NOMO-1 (cell line): ENCODE data around the gene RPL36A.

Experiments used
- DNase-seq, 2 experiments: peaks; one replicate each; lab custom pipeline; 2025; ENCODE audit not compliant: unreplicated experiment in 2 of 2; lab: John Stamatoyannopoulos, UW

Gene RPL36A

DNA sequence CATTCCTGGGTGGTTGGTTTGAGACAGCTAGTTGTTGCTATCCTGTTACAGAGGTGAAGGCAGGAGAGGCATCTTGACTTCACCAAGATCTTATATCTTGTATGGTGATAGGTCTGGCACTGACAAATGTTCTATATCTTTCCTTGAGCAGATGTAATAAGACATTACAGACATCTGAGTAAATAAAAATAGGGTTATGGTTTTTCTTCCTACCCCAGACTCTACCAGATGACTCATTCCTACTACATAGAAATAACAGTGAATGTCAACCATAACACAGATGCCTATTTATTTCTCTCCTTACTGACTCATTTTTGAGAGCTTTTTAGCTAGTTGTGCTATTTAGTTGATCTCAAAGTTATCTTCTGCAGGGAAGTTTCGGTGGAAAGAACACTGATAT, 39.1 kb downstream of the RPL36A start:
- DNase-seq: no peak

DNA sequence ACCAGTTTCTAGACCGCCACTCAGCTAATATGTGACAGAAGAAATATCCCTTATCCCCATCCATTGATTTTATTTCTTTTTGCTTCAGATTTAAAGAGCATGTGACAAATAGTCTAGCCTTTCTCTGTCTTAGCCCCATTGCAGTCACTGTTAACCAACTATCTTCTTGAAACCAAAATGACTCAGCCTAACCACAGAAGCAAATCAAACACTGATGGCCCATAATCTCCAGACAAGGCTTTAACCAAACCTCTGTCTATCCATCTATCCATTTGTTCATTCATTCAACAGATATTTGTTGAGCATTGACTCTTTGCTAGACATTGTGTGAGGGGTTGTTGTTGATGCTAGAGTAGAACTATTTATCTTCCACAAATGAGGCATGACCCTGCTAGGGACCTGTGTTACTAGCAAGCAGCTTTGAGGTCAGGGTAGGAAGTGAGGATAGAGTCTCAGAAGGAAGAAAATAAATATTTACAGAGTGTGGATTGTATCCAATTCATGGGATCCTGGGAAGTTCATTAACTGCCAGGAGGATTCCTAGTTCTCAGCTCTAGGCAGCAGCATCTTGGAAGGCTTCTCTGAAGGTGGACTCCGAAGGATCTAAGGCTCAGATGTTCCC, 39.8 kb downstream of the RPL36A start:
- DNase-seq: no peak

DNA sequence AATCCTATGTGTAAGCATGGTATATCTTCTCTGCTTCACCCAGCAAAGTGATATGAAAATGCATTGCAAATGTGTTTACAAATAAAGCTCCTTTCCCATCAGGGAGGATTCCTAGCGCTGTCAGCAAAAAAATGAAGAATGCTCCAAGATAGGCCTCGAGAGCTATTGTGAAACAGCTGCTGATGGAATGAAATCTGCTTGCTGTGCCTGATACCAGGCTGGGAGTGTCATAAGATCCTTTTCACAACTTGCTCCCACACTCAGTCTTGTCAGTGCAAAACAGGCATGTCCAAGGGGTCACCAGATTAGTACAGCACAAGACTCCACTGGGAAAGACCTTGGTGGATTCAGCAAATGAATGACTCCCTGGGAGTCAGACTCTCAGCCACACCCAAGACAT, 51.3 kb downstream of the RPL36A start:
- no peak for DNase-seq
